Naive thymus-derived CD4-positive, alpha-beta T cell (primary cell): ENCODE measurements around the gene AIFM3. TPM values are rescaled to one million over a fixed set of nuclear protein-coding genes. Genes with fewer than 3 reads are reported as not detected.
A peak's percentile ranks its signal among the peaks of the same experiment; 100 is the strongest.
"Not testable (repeated sequence)": the region's sequence is repeated elsewhere in the genome, so short reads cannot be mapped to it uniquely, and the experiment has no call there.

Source experiments
- ATAC-seq: fragments of 150-1000 bp; cut with Tn5 transposase; 2 replicates; pipeline ENCODE4 v1.10.0; 2021; ENCODE audit warnings: mild to moderate bottlenecking, moderate library complexity
- CTCF ChIA-PET: fragments of 350-600 bp; sonication (Branson Sonifier 250); formaldehyde crosslinking; loops from one replicate; lab custom pipeline; 2021; ENCODE audit warnings: antibody characterized with exemption; lab: Charles Lee
- POLR2A ChIA-PET: fragments of 350-600 bp; sonication (Branson Sonifier 250); formaldehyde crosslinking; loops from one replicate; lab custom pipeline; 2021; ENCODE audit warnings: antibody characterized with exemption, inconsistent platforms; lab: Charles Lee
- DNase-seq, 9 donors: peaks; one replicate each; pipeline versions ENCODE4 v3.0.0 to v3.0.0-alpha.2; 2020 to 2022; ENCODE audit warnings: mixed read lengths in 1 of 9
- H3K27ac ChIP-seq: one replicate; pipeline ENCODE4 v1.7.0; 2013; ENCODE audit warnings: mild to moderate bottlenecking, low read depth, low read length, moderate library complexity
- H3K27me3 ChIP-seq, 2 donors: one replicate each; pipeline ENCODE4 v1.7.0; 2013; ENCODE audit warnings: low read length in 2 of 2, mild to moderate bottlenecking in 2 of 2, moderate library complexity in 2 of 2; ENCODE audit not compliant: control insufficient read depth in 2 of 2, insufficient read depth in 2 of 2
- H3K36me3 ChIP-seq, 3 experiments: 1 replicate in 2 of 3; 2 replicates in 1 of 3; pipeline ENCODE4 v1.7.0; 2013; ENCODE audit warnings: low read length in 3 of 3, mild to moderate bottlenecking in 3 of 3, moderate library complexity in 1 of 3; ENCODE audit not compliant: insufficient read depth in 3 of 3, control insufficient read depth in 2 of 3
- H3K4me1 ChIP-seq, 2 donors: one replicate each; pipeline ENCODE4 v1.7.0; 2013; ENCODE audit warnings: low read length in 2 of 2, mild to moderate bottlenecking in 2 of 2, moderate library complexity in 1 of 2; ENCODE audit not compliant: control insufficient read depth in 2 of 2, insufficient read depth in 2 of 2
- H3K4me3 ChIP-seq: 2 replicates; pipeline ENCODE4 v1.7.0; 2013; ENCODE audit warnings: mild to moderate bottlenecking, low read length
- H3K9me3 ChIP-seq, 3 experiments: 1 replicate in 2 of 3; 2 replicates in 1 of 3; pipeline ENCODE4 v1.7.0; 2013; ENCODE audit warnings: low read length in 3 of 3; ENCODE audit not compliant: control insufficient read depth in 2 of 3
- H3K27ac Mint-ChIP-seq, 9 donors: one replicate each; pipeline ENCODE4 v1.8.0; 2020 to 2022; ENCODE audit warnings: mixed read lengths in 9 of 9, mild to moderate bottlenecking in 8 of 9, moderate library complexity in 5 of 9, inconsistent platforms in 2 of 9
- H3K27me3 Mint-ChIP-seq, 5 donors: one replicate each; pipeline ENCODE4 v1.8.0; 2021 to 2022; ENCODE audit warnings: mixed read lengths in 5 of 5, mild to moderate bottlenecking in 1 of 5
- H3K36me3 Mint-ChIP-seq, 5 donors: one replicate each; pipeline ENCODE4 v1.8.0; 2020 to 2022; ENCODE audit warnings: mixed read lengths in 5 of 5, mild to moderate bottlenecking in 3 of 5, inconsistent platforms in 1 of 5
- H3K4me1 Mint-ChIP-seq, 7 donors: one replicate each; pipeline ENCODE4 v1.8.0; 2020 to 2022; ENCODE audit warnings: mixed read lengths in 7 of 7, mild to moderate bottlenecking in 3 of 7, inconsistent platforms in 1 of 7
- H3K4me3 Mint-ChIP-seq, 10 donors: one replicate each; pipeline ENCODE4 v1.8.0; 2020 to 2022; ENCODE audit warnings: mild to moderate bottlenecking in 10 of 10, mixed read lengths in 10 of 10, moderate library complexity in 6 of 10, inconsistent platforms in 2 of 10
- H3K9me3 Mint-ChIP-seq, 11 donors: one replicate each; pipeline ENCODE4 v1.8.0; 2020 to 2022; ENCODE audit warnings: mixed read lengths in 11 of 11, mild to moderate bottlenecking in 4 of 11, inconsistent platforms in 1 of 11, moderate library complexity in 1 of 11
- intact Hi-C, 2 donors: fragments of 100-400 bp; cut with micrococcal nuclease; formaldehyde crosslinking; loops; one replicate each; pipeline ENCODE4 v1.15.1; 2023
- polyA plus RNA-seq, 2 donors: library from polyadenylated mRNA; unstranded; fragments of 300-500 nt; fragmentation: Illumina TruSeq; gene quantifications; one replicate each; pipeline ENCODE4 v1.2.3, GENCODE V29; 2021
- total RNA-seq, 6 experiments: library from RNA in 5 of 6; stranded (reverse) in 5 of 6; gene quantifications; 1 replicate in 5 of 6; 2 replicates in 1 of 6; pipeline ENCODE4 v1.2.3 and lab custom pipeline; 2021 to 2026

AIFM3 gene
- total and polyA plus RNA-seq, 7 experiments from 2014 or later: 0.17 to 9.0 (median 0.97) TPM

DNA sequence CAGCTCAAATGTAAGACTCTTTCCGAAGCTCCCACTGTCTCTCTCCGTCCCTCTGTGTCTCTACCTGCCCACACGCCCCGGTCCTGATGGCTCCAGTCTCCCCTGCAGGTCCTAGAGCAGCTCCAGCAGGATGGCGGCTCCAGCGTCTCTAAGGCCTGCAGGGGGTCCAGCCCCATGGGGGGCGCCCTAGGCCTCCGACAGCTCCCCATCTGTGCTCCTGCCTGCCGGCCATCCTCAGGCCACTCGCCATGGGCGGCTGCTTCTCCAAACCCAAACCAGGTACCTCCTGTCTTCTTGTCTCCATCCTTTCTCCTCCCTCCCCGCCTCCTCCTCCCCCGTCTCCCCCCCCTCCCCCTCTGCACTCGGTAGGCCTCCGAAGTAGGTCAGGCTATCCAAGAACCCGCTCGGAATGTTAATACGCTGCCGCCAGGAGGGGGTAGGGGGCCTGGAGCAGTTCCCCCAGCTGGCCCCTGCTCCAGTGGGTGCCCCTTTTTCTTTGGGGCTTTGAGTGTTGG is 699 bp downstream of the AIFM3 start:
- Mint-ChIP-seq H3K27me3 (peaks cover 0 to 30% (median 6%) of the 10 kb centered on the region in 5 donors), H3K36me3 (no peaks in the 10 kb centered on the region), H3K4me1 (peaks cover 0 to 12% (median 10%) of the 10 kb centered on the region in 7 donors), H3K4me3 (peak overlapping the region in 1 of 10 donors; percentile 37), H3K9me3 (peaks cover 0 to 5% (median 0%) of the 10 kb centered on the region in 11 donors), H3K27ac (no peak overlapping the region)
- H3K4me1 ChIP-seq: no peaks in the 10 kb centered on the region
- CTCF ChIA-PET: interaction anchor here (0.5 kb wide), 1 partner anchor 549 kb away, joined by 4 read pairs; no protein-coding TSS in a partner anchor
- intact Hi-C loops: loop anchor here in 1 of 2 donors (10.0 kb wide), 1 partner anchor 147 kb away; no protein-coding TSS in a partner anchor
- ATAC-seq (no peak), DNase-seq (no peak)
- no peak overlapping the region for H3K4me3 ChIP-seq
- H3K27ac ChIP-seq: no peak overlapping the region
- H3K36me3 ChIP-seq: no peaks in the 10 kb centered on the region
- H3K27me3 ChIP-seq: no peaks in the 10 kb centered on the region
- POLR2A ChIA-PET: interaction anchor here (2.3 kb wide), 1 partner anchor 9 kb away, joined by 6 read pairs; no protein-coding TSS in a partner anchor
- H3K9me3 ChIP-seq: no peaks in the 10 kb centered on the region

DNA sequence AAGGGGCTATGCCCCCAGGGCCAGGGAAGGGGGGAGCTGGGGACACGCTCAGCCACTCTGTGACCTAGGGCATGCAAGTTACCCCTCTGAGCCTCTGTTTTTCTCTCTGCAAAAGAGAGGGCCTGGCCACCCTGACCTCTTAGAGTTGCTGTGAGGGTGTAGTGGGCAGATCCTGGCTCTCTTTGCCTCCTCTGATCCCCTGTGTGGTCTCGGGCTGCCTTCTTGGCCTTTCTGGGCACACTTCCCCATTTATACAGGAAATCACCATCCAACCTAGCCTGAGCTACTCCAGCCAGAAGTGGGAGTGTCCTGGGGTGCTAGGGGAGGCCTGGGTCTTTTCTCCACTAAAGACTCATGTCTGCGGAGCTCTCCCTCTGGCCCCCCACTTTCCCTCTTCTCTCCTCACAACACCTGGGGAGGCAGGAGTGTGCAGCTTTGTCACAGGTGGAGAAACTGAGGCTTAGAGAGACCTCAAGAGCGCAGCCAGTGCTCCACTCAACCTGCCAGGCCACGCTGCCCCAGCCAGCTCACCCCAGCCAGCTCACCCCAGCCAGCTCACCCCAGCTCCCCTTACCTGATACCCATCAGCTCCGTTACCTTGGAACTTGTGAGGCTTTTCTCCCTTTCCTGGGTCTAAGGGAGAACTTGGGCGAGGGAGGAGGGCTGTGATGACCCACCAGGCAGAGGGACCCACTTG is 1.4 kb downstream of the AIFM3 start:
- ATAC-seq (peak; percentile 55), DNase-seq (no peak)
- H3K27ac Mint-ChIP-seq: peak overlapping the region in 1 of 9 donors; percentile 68
- H3K4me3 ChIP-seq: no peak overlapping the region
- no peaks in the 10 kb centered on the region for H3K27me3 ChIP-seq
- ChIA-PET POLR2A (interaction anchor here (2.3 kb wide), 1 partner anchor 10 kb away, joined by 6 read pairs; no protein-coding TSS in a partner anchor), CTCF (interaction anchor here (0.5 kb wide), 1 partner anchor 550 kb away, joined by 4 read pairs; no protein-coding TSS in a partner anchor)
- intact Hi-C loops: loop anchor here in 1 of 2 donors (10.0 kb wide), 1 partner anchor 146 kb away; no protein-coding TSS in a partner anchor
- no peaks in the 10 kb centered on the region for H3K9me3 ChIP-seq
- H3K4me1 Mint-ChIP-seq: peaks cover 0 to 12% (median 10%) of the 10 kb centered on the region in 7 donors
- no peaks in the 10 kb centered on the region for H3K36me3 ChIP-seq
- H3K4me3 Mint-ChIP-seq: no peak overlapping the region
- H3K27me3 Mint-ChIP-seq: peaks cover 0 to 24% (median 5%) of the 10 kb centered on the region in 5 donors
- H3K4me1 ChIP-seq: no peaks in the 10 kb centered on the region
- no peaks in the 10 kb centered on the region for H3K36me3 Mint-ChIP-seq
- H3K9me3 Mint-ChIP-seq: peaks cover 0 to 5% (median 0%) of the 10 kb centered on the region in 11 donors
- H3K27ac ChIP-seq: no peak overlapping the region

- ATAC-seq: no peak
- H3K36me3 Mint-ChIP-seq: no peaks in the 10 kb centered on the region
- H3K4me3 ChIP-seq: no peak overlapping the region
- no peak overlapping the region for H3K27ac ChIP-seq
- intact Hi-C loops: no loop called here
- H3K9me3 Mint-ChIP-seq: peaks cover 0 to 5% (median 0%) of the 10 kb centered on the region in 11 donors
- CTCF ChIA-PET: interaction anchor here (0.6 to 0.7 kb wide), 2 partner anchors 61 to 907 kb away, joined by 3 to 5 read pairs; no protein-coding TSS in a partner anchor
- no peaks in the 10 kb centered on the region for H3K9me3 ChIP-seq
- peaks cover 0 to 3% (median 0%) of the 10 kb centered on the region in 5 donors for H3K27me3 Mint-ChIP-seq
- no peak overlapping the region for H3K4me3 Mint-ChIP-seq
- no peaks in the 10 kb centered on the region for H3K4me1 Mint-ChIP-seq
- H3K27ac Mint-ChIP-seq: no peak overlapping the region
- no peaks in the 10 kb centered on the region for H3K36me3 ChIP-seq
- no peaks in the 10 kb centered on the region for H3K27me3 ChIP-seq
- POLR2A ChIA-PET: interaction anchor here (1.3 kb wide), 1 partner anchor 32 kb away, joined by 4 read pairs; no protein-coding TSS in a partner anchor
- no peaks in the 10 kb centered on the region for H3K4me1 ChIP-seq
- no peak for DNase-seq
Observed at GRCh38 chr22:20970939-20971657, 4.0 kb downstream of the AIFM3 start.

DNA sequence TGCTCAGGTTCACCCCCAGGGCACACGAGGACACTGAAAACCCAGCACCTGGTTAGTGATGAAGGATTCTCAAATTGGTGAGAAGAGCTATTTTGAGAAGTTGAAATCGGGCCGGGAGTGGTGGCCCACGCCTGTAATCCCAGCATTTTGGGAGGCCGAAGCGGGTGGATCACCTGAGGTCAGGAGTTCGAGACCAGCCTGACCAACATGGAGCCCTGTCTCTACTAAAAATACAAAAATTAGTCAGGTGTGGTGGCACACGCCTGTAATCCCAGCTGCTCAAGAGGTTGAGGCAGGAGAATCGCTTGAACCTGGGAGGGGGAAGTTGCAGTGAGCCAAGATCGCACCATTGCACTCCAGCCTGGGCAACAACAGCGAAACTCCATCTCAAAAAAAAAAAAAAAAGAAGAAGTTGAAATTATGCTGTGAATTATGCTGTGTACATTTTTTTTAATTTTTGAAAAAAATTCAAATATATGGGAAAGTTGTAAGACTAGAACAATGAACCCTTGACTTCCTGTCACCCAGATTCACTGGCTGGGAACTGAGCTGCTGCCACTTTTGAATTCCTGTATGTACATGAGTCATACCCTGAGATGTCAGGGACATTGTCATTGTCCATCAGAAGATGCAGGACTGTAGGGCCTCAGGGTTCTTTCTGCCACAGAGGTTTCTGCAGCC is 5.1 kb downstream of the AIFM3 start:
- intact Hi-C loops, H3K4me3 ChIP-seq, H3K27me3 ChIP-seq, H3K9me3 ChIP-seq, H3K36me3 ChIP-seq, H3K4me1 Mint-ChIP-seq, DNase-seq, H3K9me3 Mint-ChIP-seq, H3K4me3 Mint-ChIP-seq, H3K36me3 Mint-ChIP-seq, H3K4me1 ChIP-seq, H3K27ac ChIP-seq, H3K27ac Mint-ChIP-seq, H3K27me3 Mint-ChIP-seq: not testable (repeated sequence)
- peak; percentile 73 for ATAC-seq
- ChIA-PET POLR2A (interaction anchor here (1.3 kb wide), 2 partner anchors 10 to 31 kb away, joined by 4 read pairs; partner anchors contain the start of gene LZTR1), CTCF (interaction anchor here (0.7 kb wide), 1 partner anchor 908 kb away, joined by 3 read pairs; no protein-coding TSS in a partner anchor)

GRCh38 chr22:20972933-20973577 is 6.0 kb downstream of the AIFM3 start:
- no peaks in the 10 kb centered on the region for H3K4me1 ChIP-seq
- ChIA-PET CTCF (no interaction called here), POLR2A (interaction anchor here (1.3 kb wide), 1 partner anchor 9 kb away, joined by 4 read pairs; the partner anchor contains the start of gene LZTR1)
- no peak overlapping the region for H3K27ac Mint-ChIP-seq
- no peak overlapping the region for H3K4me3 Mint-ChIP-seq
- no peaks in the 10 kb centered on the region for H3K4me1 Mint-ChIP-seq
- H3K27ac ChIP-seq: no peak overlapping the region
- no peaks in the 10 kb centered on the region for H3K9me3 ChIP-seq
- DNase-seq: no peak
- H3K27me3 Mint-ChIP-seq: no peaks in the 10 kb centered on the region
- intact Hi-C loops: no loop called here
- no peaks in the 10 kb centered on the region for H3K36me3 Mint-ChIP-seq
- ATAC-seq: no peak
- no peaks in the 10 kb centered on the region for H3K27me3 ChIP-seq
- no peak overlapping the region for H3K4me3 ChIP-seq
- H3K36me3 ChIP-seq: no peaks in the 10 kb centered on the region
- peaks cover 0 to 5% (median 0%) of the 10 kb centered on the region in 11 donors for H3K9me3 Mint-ChIP-seq
